Lower leg skin (tissue), 3 donors: Measurements from ENCODE around the gene PILRB.

ENCODE experiments used
- CTCF ChIP-seq, 3 donors: fragments of 450-650 bp; IDR thresholded peaks; one replicate each; pipeline ENCODE4 v1.5.1; 2016; ENCODE audit warnings: antibody characterized with exemption in 3 of 3, mild to moderate bottlenecking in 3 of 3, moderate library complexity in 2 of 3
- POLR2A ChIP-seq, 2 donors: fragments of 450-650 bp; IDR thresholded peaks; one replicate each; pipeline ENCODE4 v1.6.1; 2016 to 2017; ENCODE audit warnings: antibody characterized with exemption in 2 of 2, mild to moderate bottlenecking in 1 of 2, moderate library complexity in 1 of 2

GRCh38 chr7:100400041-100400440, 42.1 kb downstream of the PILRB start:
- TF ChIP-seq POLR2A (IDR thresholded peaks at IDR 0.05) (no peak), CTCF (IDR thresholded peaks at IDR 0.05) (no peak)
